Left cardiac atrium (tissue), 4 donors: Measurements from ENCODE around the gene TM2D1. TPM values are rescaled to one million over a fixed set of nuclear protein-coding genes. Genes with fewer than 3 reads are reported as not detected.

ENCODE experiments used
- ATAC-seq, 2 donors: fragments of 200-7000 bp; cut with Tn5 transposase; one replicate each; pipeline ENCODE4 v1.9.1; 2020; ENCODE audit warnings: mild to moderate bottlenecking in 2 of 2, moderate library complexity in 2 of 2
- DNase-seq: peaks from one replicate; pipeline ENCODE4 v3.0.0-alpha.2; 2020
- intact Hi-C, 2 donors: fragments of 100-400 bp; cut with DNase I; formaldehyde crosslinking; loops; one replicate each; pipeline versions ENCODE4 v1.14.1 to v1.15.1; 2022 to 2023
- total RNA-seq, 2 donors: library from RNA; stranded (reverse); fragmentation: NEBNext Ultra II Directional; extraction: Animal tissue kit (Norgen Biotek cat#: 25700); gene quantifications; one replicate each; pipeline ENCODE4 v1.2.1, GENCODE V29; 2021
- donor health status: DM: no; HTN: yes; CAD: no.
- donor health status: DM: no; HTN: yes; CAD: no; lungs with severe emphysema.
- donor health status: DM: yes; HTN: yes; CAD: no.
- donor health status: Dilated cardiomyopathy.

TM2D1 gene
- total RNA-seq, 2 donors from 2014 or later = 34.0 to 40.3 TPM

GRCh38 chr1:61654067-61654466 is 70.9 kb downstream of the TM2D1 start:
- DNase-seq (no peak), ATAC-seq (no peak)
- intact Hi-C loops = no loop called here

- ATAC-seq = no peak
- no peak for DNase-seq
- intact Hi-C loops = loop anchor here (10.0 kb wide), 1 partner anchor 674 kb away; no protein-coding TSS in a partner anchor
These were observed 75.8 kb downstream of the TM2D1 start for GRCh38 chr1:61648983-61649742.

GRCh38 chr1:61647142-61647541 is 77.8 kb downstream of the TM2D1 start:
- ATAC-seq = no peak
- intact Hi-C loops = loop anchor here (10.0 kb wide), 1 partner anchor 672 kb away; no protein-coding TSS in a partner anchor
- DNase-seq = no peak

- intact Hi-C loops = loop anchor here (10.0 kb wide), 1 partner anchor 671 kb away; no protein-coding TSS in a partner anchor
- no peak for ATAC-seq
- no peak for DNase-seq
These were observed 79.5 kb downstream of the TM2D1 start for GRCh38 chr1:61645476-61645875.

- intact Hi-C loops = loop anchor here (5.0 to 10.0 kb wide), 2 partner anchors 597 to 670 kb away; no protein-coding TSS in a partner anchor
- DNase-seq = no peak
- ATAC-seq = no peak
These were observed 80.6 kb downstream of the TM2D1 start for GRCh38 chr1:61644303-61644702.

- ATAC-seq (no peak), DNase-seq (no peak)
- intact Hi-C loops = loop anchor here (5.0 to 10.0 kb wide), 2 partner anchors 595 to 668 kb away; no protein-coding TSS in a partner anchor
These were observed 82.3 kb downstream of the TM2D1 start for GRCh38 chr1:61642475-61643232.

- intact Hi-C loops = loop anchor here (5.0 to 10.0 kb wide), 2 partner anchors 594 to 667 kb away; no protein-coding TSS in a partner anchor
- DNase-seq = peak; percentile 86
These were observed 83.2 kb downstream of the TM2D1 start for GRCh38 chr1:61641578-61642336.

GRCh38 chr1:61640531-61641530 is 84.1 kb downstream of the TM2D1 start:
- intact Hi-C loops = loop anchor here (5.0 to 10.0 kb wide), 2 partner anchors 594 to 666 kb away; no protein-coding TSS in a partner anchor
- ATAC-seq = peak; percentile 46 to 50

More at GRCh38 chr1:61641578-61642336, 83.2 kb downstream of the TM2D1 start:
- peak; percentile 91 to 92 for ATAC-seq

GRCh38 chr1:61639608-61640336 is 85.2 kb downstream of the TM2D1 start:
- intact Hi-C loops = loop anchor here (5.0 to 10.0 kb wide), 3 partner anchors 155 to 665 kb away; no protein-coding TSS in a partner anchor
- ATAC-seq (no peak), DNase-seq (no peak)

More at GRCh38 chr1:61640531-61641530, 84.1 kb downstream of the TM2D1 start:
- DNase-seq = no peak

- intact Hi-C loops = loop anchor here in 1 of 2 donors (10.0 kb wide), 1 partner anchor 154 kb away; no protein-coding TSS in a partner anchor
- DNase-seq (no peak), ATAC-seq (no peak)
These were observed 85.9 kb downstream of the TM2D1 start for GRCh38 chr1:61638911-61639605.

- ATAC-seq (peak; percentile 70 to 72), DNase-seq (no peak)
- intact Hi-C loops = loop anchor here in 1 of 2 donors (10.0 kb wide), 1 partner anchor 153 kb away; no protein-coding TSS in a partner anchor
These were observed 86.6 kb downstream of the TM2D1 start for GRCh38 chr1:61638296-61638695.

- DNase-seq = no peak
- intact Hi-C loops = loop anchor here in 1 of 2 donors (10.0 kb wide), 1 partner anchor 153 kb away; no protein-coding TSS in a partner anchor
- ATAC-seq = no peak
These were observed 87.5 kb downstream of the TM2D1 start for GRCh38 chr1:61637470-61637869.

- ATAC-seq (no peak), DNase-seq (no peak)
- intact Hi-C loops = loop anchor here in 1 of 2 donors (10.0 kb wide), 1 partner anchor 152 kb away; no protein-coding TSS in a partner anchor
These were observed 88.1 kb downstream of the TM2D1 start for GRCh38 chr1:61636814-61637213.

- intact Hi-C loops = loop anchor here in 1 of 2 donors (10.0 kb wide), 1 partner anchor 152 kb away; no protein-coding TSS in a partner anchor
- ATAC-seq (no peak), DNase-seq (no peak)
These were observed 88.6 kb downstream of the TM2D1 start for GRCh38 chr1:61636376-61636775.

GRCh38 chr1:61635557-61635956 is 89.4 kb downstream of the TM2D1 start:
- DNase-seq (no peak), ATAC-seq (no peak)
- intact Hi-C loops = loop anchor here in 1 of 2 donors (10.0 kb wide), 1 partner anchor 151 kb away; no protein-coding TSS in a partner anchor

GRCh38 chr1:61631436-61631835 is 93.5 kb downstream of the TM2D1 start:
- intact Hi-C loops = loop anchor here in 1 of 2 donors (10.0 kb wide), 1 partner anchor 147 kb away; no protein-coding TSS in a partner anchor
- no peak for ATAC-seq
- no peak for DNase-seq
